Transverse colon (tissue), 4 donors: ENCODE data around the gene POLR3K.

Source experiments
- CTCF ChIP-seq, 5 experiments: fragments of 200-600 bp in 3 of 5; fragments of 450-650 bp in 2 of 5; sonication (generic) in 3 of 5; IDR thresholded peaks; 1 replicate in 2 of 5; 2 replicates in 3 of 5; pipeline ENCODE4 v1.5.1; 2016 to 2017; ENCODE audit warnings: antibody characterized with exemption in 5 of 5, inconsistent platforms in 3 of 5, mild to moderate bottlenecking in 2 of 5, moderate library complexity in 1 of 5
- EP300 ChIP-seq: sonication (generic); formaldehyde crosslinking; IDR thresholded peaks from one replicate; pipeline ENCODE4 v1.6.1; 2017; ENCODE audit warnings: antibody characterized with exemption, low read depth
- POLR2AphosphoS5 ChIP-seq, 3 donors: sonication (generic); formaldehyde crosslinking; IDR thresholded peaks; one replicate each; pipeline ENCODE4 v1.6.1; 2016; ENCODE audit warnings: antibody characterized with exemption in 3 of 3

- TF ChIP-seq CTCF (IDR thresholded peaks at IDR 0.05) (no peak), POLR2AphosphoS5 (IDR thresholded peaks at IDR 0.05) (no peak), EP300 (no peak)
Measured at GRCh38 chr16:63998-64913, 10.8 kb upstream of the POLR3K start.
